Fibroblast of pulmonary artery (primary cell): ENCODE measurements around the gene HDC.

Experiments used
- DNase-seq: peaks from one replicate; pipeline ENCODE4 v3.0.0-alpha.2; 2010; ENCODE audit warnings: low read depth
- H3K4me3 ChIP-seq: replicated peaks from 2 replicates; pipeline ENCODE4 v1.5.1; 2011; ENCODE audit warnings: low read depth, mild to moderate bottlenecking, control low read depth, low read length, moderate library complexity
- TF ChIP-seq, protein P1 (sequence below): IDR thresholded peaks from 2 replicates; pipeline ENCODE4 v1.5.1; 2011; ENCODE audit warnings: mild to moderate bottlenecking, control low read depth, low read length, inconsistent platforms; ENCODE audit errors: missing control alignments

Gene HDC

DNA sequence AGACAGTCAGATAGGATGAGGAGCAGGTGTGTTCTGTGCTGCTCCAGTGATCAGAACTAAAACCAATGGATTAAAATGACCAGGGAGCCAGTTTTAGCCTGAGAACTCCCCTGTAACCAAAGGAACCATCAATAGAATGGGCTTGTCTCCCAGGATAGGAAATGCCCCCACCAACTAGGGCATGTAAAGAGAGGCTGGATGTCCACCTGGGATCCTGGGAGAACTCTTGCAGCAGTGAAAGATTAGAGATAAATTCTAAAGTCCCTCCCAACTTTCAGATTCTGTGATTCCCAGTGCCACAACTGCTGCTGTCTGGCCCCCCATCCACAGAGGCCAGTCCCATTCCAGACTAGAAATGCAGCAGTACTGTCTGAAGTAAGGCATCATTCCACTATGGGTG is 33.8 kb downstream of the HDC start:
- TF ChIP-seq, protein P1, sequence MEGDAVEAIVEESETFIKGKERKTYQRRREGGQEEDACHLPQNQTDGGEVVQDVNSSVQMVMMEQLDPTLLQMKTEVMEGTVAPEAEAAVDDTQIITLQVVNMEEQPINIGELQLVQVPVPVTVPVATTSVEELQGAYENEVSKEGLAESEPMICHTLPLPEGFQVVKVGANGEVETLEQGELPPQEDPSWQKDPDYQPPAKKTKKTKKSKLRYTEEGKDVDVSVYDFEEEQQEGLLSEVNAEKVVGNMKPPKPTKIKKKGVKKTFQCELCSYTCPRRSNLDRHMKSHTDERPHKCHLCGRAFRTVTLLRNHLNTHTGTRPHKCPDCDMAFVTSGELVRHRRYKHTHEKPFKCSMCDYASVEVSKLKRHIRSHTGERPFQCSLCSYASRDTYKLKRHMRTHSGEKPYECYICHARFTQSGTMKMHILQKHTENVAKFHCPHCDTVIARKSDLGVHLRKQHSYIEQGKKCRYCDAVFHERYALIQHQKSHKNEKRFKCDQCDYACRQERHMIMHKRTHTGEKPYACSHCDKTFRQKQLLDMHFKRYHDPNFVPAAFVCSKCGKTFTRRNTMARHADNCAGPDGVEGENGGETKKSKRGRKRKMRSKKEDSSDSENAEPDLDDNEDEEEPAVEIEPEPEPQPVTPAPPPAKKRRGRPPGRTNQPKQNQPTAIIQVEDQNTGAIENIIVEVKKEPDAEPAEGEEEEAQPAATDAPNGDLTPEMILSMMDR, result no peak
- no peak overlapping the region for H3K4me3 ChIP-seq
- DNase-seq, result no peak

- H3K4me3 ChIP-seq, result no peak overlapping the region
- TF ChIP-seq, protein P1, result no peak
- DNase-seq, result peak; percentile 8
Observed at GRCh38 chr15:50229336-50229735, 36.2 kb downstream of the HDC start.

- no peak for DNase-seq
Observed at GRCh38 chr15:50228866-50229265, 36.7 kb downstream of the HDC start.

GRCh38 chr15:50227076-50227475 is 38.5 kb downstream of the HDC start:
- DNase-seq, result peak; percentile 17
- TF ChIP-seq, protein P1, result no peak
- no peak overlapping the region for H3K4me3 ChIP-seq

More at GRCh38 chr15:50228866-50229265, 36.7 kb downstream of the HDC start:
- H3K4me3 ChIP-seq, result no peak overlapping the region
- TF ChIP-seq, protein P1, result no peak

- no peak overlapping the region for H3K4me3 ChIP-seq
- no peak for DNase-seq
- TF ChIP-seq, protein P1, result no peak
Observed at GRCh38 chr15:50225938-50226337, 39.6 kb downstream of the HDC start.

DNA sequence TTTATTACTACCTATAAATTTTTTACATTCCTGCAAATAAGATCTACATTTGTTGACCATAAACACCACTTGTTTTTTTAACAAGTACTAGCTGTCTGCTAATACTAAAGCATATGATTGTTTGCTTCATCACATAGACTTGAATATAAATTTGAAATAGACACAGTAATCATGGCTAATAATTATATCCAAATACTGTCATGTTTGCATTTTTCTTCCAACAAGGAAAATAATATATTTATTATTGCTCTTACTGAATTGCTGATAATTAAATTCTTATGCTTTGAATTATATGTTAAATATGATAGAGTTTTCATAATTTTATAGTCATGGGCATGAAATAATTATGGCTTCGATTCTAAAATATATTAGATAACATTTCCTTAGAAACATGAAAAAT is 40.5 kb downstream of the HDC start:
- H3K4me3 ChIP-seq, result no peak overlapping the region
- DNase-seq, result no peak
- TF ChIP-seq, protein P1, result no peak

GRCh38 chr15:50224606-50225005 is 40.9 kb downstream of the HDC start:
- peak; percentile 18 for DNase-seq
- TF ChIP-seq, protein P1, result no peak
- H3K4me3 ChIP-seq, result no peak overlapping the region
